Measurements from ENCODE around the gene HOXD8. TPM values are rescaled to one million over a fixed set of nuclear protein-coding genes. Genes with fewer than 3 reads are reported as not detected.
A peak's percentile ranks its signal among the peaks of the same experiment; 100 is the strongest.

HOXD8 gene
- total and polyA plus RNA-seq, 2 experiments from 2014 or later, result 19.7 to 27.8 TPM

GRCh38 chr2:176132205-176133171 is 3.0 kb downstream of the HOXD8 start:
- H3F3A ChIP-seq (ENCODE audit: insufficient read depth), result peaks cover 61% of the 10 kb centered on the region
- no peaks in the 10 kb centered on the region for H3K36me3 ChIP-seq (ENCODE audit: low read depth)
- no peaks in the 10 kb centered on the region for H4K20me1 ChIP-seq (ENCODE audit: insufficient read depth)
- 11 to 13% methylated on average over 33 of the region's 33 CpGs for WGBS, 2 experiments (ENCODE audit: low coverage in 1 of 2, low lambda C conversion rate in 2 of 2, missing lambda C conversion rate in 2 of 2)
- H3K79me2 ChIP-seq (ENCODE audit: insufficient read depth), result peaks cover 89% of the 10 kb centered on the region
- H3K9ac ChIP-seq, result peak overlapping the region; percentile 97
- H3K9me3 ChIP-seq (ENCODE audit: low read depth), result no peaks in the 10 kb centered on the region
- no peaks in the 10 kb centered on the region for H3K27me3 ChIP-seq (replicated peaks; ENCODE audit: insufficient read depth)
- H3K27ac ChIP-seq, result peak overlapping the region; percentile 97
- H3K4me1 ChIP-seq (ENCODE audit: insufficient read depth), result peaks cover 31% of the 10 kb centered on the region
- H3K9me2 ChIP-seq (ENCODE audit: insufficient read depth), result no peaks in the 10 kb centered on the region
- H3K4me2 ChIP-seq (ENCODE audit: unreplicated experiment), result peak overlapping the region; percentile 100
- in situ Hi-C loops (cut with MboI), result no loop called here
- peak; percentile 92 for DNase-seq
- H3K4me3 ChIP-seq, result peak overlapping the region; percentile 90
- peak overlapping the region; percentile 73 for H2AFZ ChIP-seq
- TF ChIP-seq EZH2phosphoT487 (IDR thresholded peaks at IDR 0.05; ENCODE audit: insufficient read depth, low read depth), result no peak

GRCh38 chr2:176133389-176133788 is 3.9 kb downstream of the HOXD8 start:
- Histone ChIP-seq H3K4me2 (ENCODE audit: unreplicated experiment) (peak overlapping the region; percentile 100), H3K79me2 (ENCODE audit: insufficient read depth) (peaks cover 89% of the 10 kb centered on the region), H4K20me1 (ENCODE audit: insufficient read depth) (no peaks in the 10 kb centered on the region), H3K9me2 (ENCODE audit: insufficient read depth) (no peaks in the 10 kb centered on the region), H2AFZ (no peak overlapping the region), H3K4me3 (peak overlapping the region; percentile 90; the same call in 1 of the 2 replicates), H3K9ac (peak overlapping the region; percentile 97), H3F3A (ENCODE audit: insufficient read depth) (peaks cover 64% of the 10 kb centered on the region), H3K27ac (peak overlapping the region; percentile 97; the same call in 1 of the 2 replicates), H3K9me3 (ENCODE audit: low read depth) (no peaks in the 10 kb centered on the region), H3K36me3 (ENCODE audit: low read depth) (no peaks in the 10 kb centered on the region), H3K27me3 (replicated peaks; ENCODE audit: insufficient read depth) (no peaks in the 10 kb centered on the region), H3K4me1 (ENCODE audit: insufficient read depth) (peaks cover 32% of the 10 kb centered on the region)
- in situ Hi-C loops (cut with MboI), result no loop called here
- no peak for DNase-seq
- TF ChIP-seq EZH2phosphoT487 (IDR thresholded peaks at IDR 0.05; ENCODE audit: insufficient read depth, low read depth) (no peak), EZH2 (IDR thresholded peaks at IDR 0.05; ENCODE audit: insufficient read depth, poor library complexity, severe bottlenecking) (no peak)

- no peaks in the 10 kb centered on the region for H3K9me3 ChIP-seq (ENCODE audit: low read depth)
- no peaks in the 10 kb centered on the region for H4K20me1 ChIP-seq (ENCODE audit: insufficient read depth)
- no peaks in the 10 kb centered on the region for H3K27me3 ChIP-seq (replicated peaks; ENCODE audit: insufficient read depth)
- no peak for DNase-seq
- H3F3A ChIP-seq (ENCODE audit: insufficient read depth), result peaks cover 64% of the 10 kb centered on the region
- no peaks in the 10 kb centered on the region for H3K36me3 ChIP-seq (ENCODE audit: low read depth)
- 88 to 89% methylated on average over 4 of the region's 4 CpGs for WGBS, 2 experiments (ENCODE audit: low coverage in 1 of 2, low lambda C conversion rate in 2 of 2, missing lambda C conversion rate in 2 of 2)
- in situ Hi-C loops (cut with MboI), result no loop called here
- peaks cover 91% of the 10 kb centered on the region for H3K79me2 ChIP-seq (ENCODE audit: insufficient read depth)
- no peak overlapping the region for H3K4me3 ChIP-seq
- H3K4me1 ChIP-seq (ENCODE audit: insufficient read depth), result peaks cover 32% of the 10 kb centered on the region
- H2AFZ ChIP-seq, result no peak overlapping the region
- no peaks in the 10 kb centered on the region for H3K9me2 ChIP-seq (ENCODE audit: insufficient read depth)
- 0 out of 2 replicates have a peak overlapping the region, but pooled peaks have one; percentile 97 for H3K9ac ChIP-seq
- no peak overlapping the region for H3K4me2 ChIP-seq (ENCODE audit: unreplicated experiment)
- H3K27ac ChIP-seq, result peak overlapping the region; percentile 97
- TF ChIP-seq EZH2 (IDR thresholded peaks at IDR 0.05; ENCODE audit: insufficient read depth, poor library complexity, severe bottlenecking) (no peak), EZH2phosphoT487 (IDR thresholded peaks at IDR 0.05; ENCODE audit: insufficient read depth, low read depth) (no peak)
Measured at GRCh38 chr2:176134035-176134434, 4.5 kb downstream of the HOXD8 start.

GRCh38 chr2:176135035-176135440 is 5.5 kb downstream of the HOXD8 start:
- Histone ChIP-seq H3K27me3 (replicated peaks; ENCODE audit: insufficient read depth) (no peaks in the 10 kb centered on the region), H3K9me3 (ENCODE audit: low read depth) (no peaks in the 10 kb centered on the region), H3K9me2 (ENCODE audit: insufficient read depth) (no peaks in the 10 kb centered on the region), H4K20me1 (ENCODE audit: insufficient read depth) (no peaks in the 10 kb centered on the region), H3K4me3 (peak overlapping the region; percentile 85), H3K79me2 (ENCODE audit: insufficient read depth) (peaks cover 96% of the 10 kb centered on the region), H3K27ac (peak overlapping the region; percentile 96), H3K4me2 (ENCODE audit: unreplicated experiment) (peak overlapping the region; percentile 93), H2AFZ (0 out of 2 replicates have a peak overlapping the region, but pooled peaks have one; percentile 64), H3K9ac (peak overlapping the region; percentile 97), H3F3A (ENCODE audit: insufficient read depth) (peaks cover 68% of the 10 kb centered on the region), H3K4me1 (ENCODE audit: insufficient read depth) (peaks cover 36% of the 10 kb centered on the region), H3K36me3 (ENCODE audit: low read depth) (no peaks in the 10 kb centered on the region)
- DNase-seq, result peak; percentile 54
- TF ChIP-seq EZH2 (IDR thresholded peaks at IDR 0.05; ENCODE audit: insufficient read depth, poor library complexity, severe bottlenecking) (no peak), EZH2phosphoT487 (IDR thresholded peaks at IDR 0.05; ENCODE audit: insufficient read depth, low read depth) (no peak)
- in situ Hi-C loops (cut with MboI), result no loop called here
